ENCODE measurements around the gene BMPR1B.

Gene BMPR1B

GRCh38 chr4:94841864-94842221, 84.1 kb downstream of the BMPR1B start:
- no peak for FAIRE-seq
- no peak for DNase-seq (ENCODE audit: insufficient read length)
- TF ChIP-seq TAF1 (IDR thresholded peaks at IDR 0.05; ENCODE audit: borderline replicate concordance, low read depth, low read length): no peak
- TF ChIP-seq POLR2AphosphoS5 (IDR thresholded peaks at IDR 0.05; ENCODE audit: low read depth, low read length): no peak
- no peak for TF ChIP-seq POLR2A (IDR thresholded peaks at IDR 0.05; ENCODE audit: low read depth, low read length)

GRCh38 chr4:94843216-94843615, 85.5 kb downstream of the BMPR1B start:
- FAIRE-seq: no peak
- no peak for DNase-seq (ENCODE audit: insufficient read length)
- no peak for TF ChIP-seq POLR2A (IDR thresholded peaks at IDR 0.05; ENCODE audit: low read depth, low read length)
- no peak for TF ChIP-seq TAF1 (IDR thresholded peaks at IDR 0.05; ENCODE audit: borderline replicate concordance, low read depth, low read length)
- TF ChIP-seq POLR2AphosphoS5 (IDR thresholded peaks at IDR 0.05; ENCODE audit: low read depth, low read length): no peak

GRCh38 chr4:94848326-94848725, 90.6 kb downstream of the BMPR1B start:
- no peak for TF ChIP-seq POLR2AphosphoS5 (IDR thresholded peaks at IDR 0.05; ENCODE audit: low read depth, low read length)
- no peak for TF ChIP-seq POLR2A (IDR thresholded peaks at IDR 0.05; ENCODE audit: low read depth, low read length)
- no peak for TF ChIP-seq TAF1 (IDR thresholded peaks at IDR 0.05; ENCODE audit: borderline replicate concordance, low read depth, low read length)
- DNase-seq (ENCODE audit: insufficient read length): no peak
- FAIRE-seq: no peak

- DNase-seq (ENCODE audit: insufficient read length) (no peak), FAIRE-seq (no peak)
- no peak for TF ChIP-seq TAF1 (IDR thresholded peaks at IDR 0.05; ENCODE audit: borderline replicate concordance, low read depth, low read length)
- no peak for TF ChIP-seq POLR2A (IDR thresholded peaks at IDR 0.05; ENCODE audit: low read depth, low read length)
- no peak for TF ChIP-seq POLR2AphosphoS5 (IDR thresholded peaks at IDR 0.05; ENCODE audit: low read depth, low read length)
These were observed 92.1 kb downstream of the BMPR1B start for GRCh38 chr4:94849901-94850300.

- FAIRE-seq (no peak), DNase-seq (ENCODE audit: insufficient read length) (no peak)
- no peak for TF ChIP-seq TAF1 (IDR thresholded peaks at IDR 0.05; ENCODE audit: borderline replicate concordance, low read depth, low read length)
- no peak for TF ChIP-seq POLR2A (IDR thresholded peaks at IDR 0.05; ENCODE audit: low read depth, low read length)
- no peak for TF ChIP-seq POLR2AphosphoS5 (IDR thresholded peaks at IDR 0.05; ENCODE audit: low read depth, low read length)
These were observed 94.9 kb downstream of the BMPR1B start for GRCh38 chr4:94852616-94853015.

- DNase-seq (ENCODE audit: insufficient read length) (no peak), FAIRE-seq (no peak)
- TF ChIP-seq TAF1 (IDR thresholded peaks at IDR 0.05; ENCODE audit: borderline replicate concordance, low read depth, low read length) (no peak), POLR2A (IDR thresholded peaks at IDR 0.05; ENCODE audit: low read depth, low read length) (no peak), POLR2AphosphoS5 (IDR thresholded peaks at IDR 0.05; ENCODE audit: low read depth, low read length) (no peak)
These were observed 98.3 kb downstream of the BMPR1B start for GRCh38 chr4:94856030-94856429.

GRCh38 chr4:94870146-94870545, 112.4 kb downstream of the BMPR1B start:
- DNase-seq (ENCODE audit: insufficient read length): no peak
- FAIRE-seq: no peak
- TF ChIP-seq POLR2A (IDR thresholded peaks at IDR 0.05; ENCODE audit: low read depth, low read length) (no peak), TAF1 (IDR thresholded peaks at IDR 0.05; ENCODE audit: borderline replicate concordance, low read depth, low read length) (no peak), POLR2AphosphoS5 (IDR thresholded peaks at IDR 0.05; ENCODE audit: low read depth, low read length) (no peak)

- no peak for FAIRE-seq
- TF ChIP-seq TAF1 (IDR thresholded peaks at IDR 0.05; ENCODE audit: borderline replicate concordance, low read depth, low read length) (no peak), POLR2AphosphoS5 (IDR thresholded peaks at IDR 0.05; ENCODE audit: low read depth, low read length) (no peak), POLR2A (IDR thresholded peaks at IDR 0.05; ENCODE audit: low read depth, low read length) (no peak)
- DNase-seq (ENCODE audit: insufficient read length): no peak
These were observed 114.0 kb downstream of the BMPR1B start for GRCh38 chr4:94871644-94872305.

GRCh38 chr4:94877973-94878372, 120.2 kb downstream of the BMPR1B start:
- FAIRE-seq: no peak
- no peak for DNase-seq (ENCODE audit: insufficient read length)
- TF ChIP-seq POLR2A (IDR thresholded peaks at IDR 0.05; ENCODE audit: low read depth, low read length) (no peak), POLR2AphosphoS5 (IDR thresholded peaks at IDR 0.05; ENCODE audit: low read depth, low read length) (no peak), TAF1 (IDR thresholded peaks at IDR 0.05; ENCODE audit: borderline replicate concordance, low read depth, low read length) (no peak)

- FAIRE-seq: no peak
- TF ChIP-seq POLR2A (IDR thresholded peaks at IDR 0.05; ENCODE audit: low read depth, low read length) (no peak), TAF1 (IDR thresholded peaks at IDR 0.05; ENCODE audit: borderline replicate concordance, low read depth, low read length) (no peak), POLR2AphosphoS5 (IDR thresholded peaks at IDR 0.05; ENCODE audit: low read depth, low read length) (no peak)
- no peak for DNase-seq (ENCODE audit: insufficient read length)
These were observed 123.2 kb downstream of the BMPR1B start for GRCh38 chr4:94880956-94881355.

GRCh38 chr4:94882756-94883155, 125.0 kb downstream of the BMPR1B start:
- DNase-seq (ENCODE audit: insufficient read length) (no peak), FAIRE-seq (no peak)
- TF ChIP-seq POLR2A (IDR thresholded peaks at IDR 0.05; ENCODE audit: low read depth, low read length): no peak
- no peak for TF ChIP-seq TAF1 (IDR thresholded peaks at IDR 0.05; ENCODE audit: borderline replicate concordance, low read depth, low read length)

GRCh38 chr4:94887027-94887426, 129.3 kb downstream of the BMPR1B start:
- TF ChIP-seq POLR2AphosphoS5 (IDR thresholded peaks at IDR 0.05; ENCODE audit: low read depth, low read length) (no peak), TAF1 (IDR thresholded peaks at IDR 0.05; ENCODE audit: borderline replicate concordance, low read depth, low read length) (no peak), POLR2A (IDR thresholded peaks at IDR 0.05; ENCODE audit: low read depth, low read length) (no peak)
- DNase-seq (ENCODE audit: insufficient read length): no peak
- FAIRE-seq: no peak

Measured in GM12892 (cell line).